Spinal cord (tissue), 10 donors: ENCODE measurements around the gene TRIL. TPM values are rescaled to one million over a fixed set of nuclear protein-coding genes. Genes with fewer than 3 reads are reported as not detected.

Source experiments
- DNase-seq, 6 donors: peaks; one replicate each; pipeline versions ENCODE4 v3.0.0 to v3.0.0-alpha.2; 2013 to 2015; ENCODE audit warnings: low spot score in 6 of 6, low read depth in 4 of 6
- H3K27ac ChIP-seq: one replicate; pipeline ENCODE4 v1.5.1; 2013; ENCODE audit warnings: low read depth, low read length, control low read depth
- H3K27me3 ChIP-seq: one replicate; pipeline ENCODE4 v1.6.1; 2013; ENCODE audit warnings: low read length; ENCODE audit not compliant: control insufficient read depth, insufficient read depth
- H3K36me3 ChIP-seq: one replicate; pipeline ENCODE4 v1.6.1; 2013; ENCODE audit warnings: low read length; ENCODE audit not compliant: control insufficient read depth, insufficient read depth
- H3K4me1 ChIP-seq: one replicate; pipeline ENCODE4 v1.6.1; 2013; ENCODE audit warnings: low read length; ENCODE audit not compliant: control insufficient read depth, insufficient read depth
- H3K4me3 ChIP-seq: one replicate; pipeline ENCODE4 v1.5.1; 2013; ENCODE audit warnings: low read depth, low read length, control low read depth
- H3K9me3 ChIP-seq: one replicate; pipeline ENCODE4 v1.6.1; 2013; ENCODE audit warnings: low read length; ENCODE audit not compliant: control insufficient read depth, insufficient read depth
- WGBS: methylation state at CpG from one replicate; pipeline ENCODE4 v1.1.5; 2013; ENCODE audit warnings: missing lambda C conversion rate; ENCODE audit not compliant: insufficient coverage; 5-methylcytosine and 5-hydroxymethylcytosine counted together
- polyA plus RNA-seq, 2 donors: library from polyadenylated mRNA; unstranded; fragments of 120-200 nt; gene quantifications; one replicate each; pipeline ENCODE4 v1.2.1, GENCODE V29; 2013; ENCODE audit not compliant: insufficient read length in 2 of 2
- total RNA-seq, 2 donors: library from RNA; depleted of rRNA in 1 of 2; stranded (reverse); fragments of 120-200 nt in 1 of 2; fragments of >200 nt in 1 of 2; gene quantifications; one replicate each; pipeline versions ENCODE4 v1.2.3 to v1.2.4, GENCODE V29; 2013 to 2014
- donor health status: healthy.

TRIL gene
- total and polyA plus RNA-seq, 4 donors = 17.4 to 66.0 (median 33.5) TPM

- peaks cover 41% of the 10 kb centered on the region for H3K4me1 ChIP-seq
- peaks cover 24% of the 10 kb centered on the region for H3K27me3 ChIP-seq
- 7% methylated on average over 20 of the region's 22 CpGs for WGBS
- peak in 2 of 6 donors; percentile 40 to 46 for DNase-seq
- peak overlapping the region; percentile 72 for H3K4me3 ChIP-seq
- H3K36me3 ChIP-seq = no peaks in the 10 kb centered on the region
- peak overlapping the region; percentile 67 for H3K27ac ChIP-seq
- H3K9me3 ChIP-seq = no peaks in the 10 kb centered on the region
Observed at GRCh38 chr7:28955356-28955717, 2.8 kb downstream of the TRIL start.

DNA sequence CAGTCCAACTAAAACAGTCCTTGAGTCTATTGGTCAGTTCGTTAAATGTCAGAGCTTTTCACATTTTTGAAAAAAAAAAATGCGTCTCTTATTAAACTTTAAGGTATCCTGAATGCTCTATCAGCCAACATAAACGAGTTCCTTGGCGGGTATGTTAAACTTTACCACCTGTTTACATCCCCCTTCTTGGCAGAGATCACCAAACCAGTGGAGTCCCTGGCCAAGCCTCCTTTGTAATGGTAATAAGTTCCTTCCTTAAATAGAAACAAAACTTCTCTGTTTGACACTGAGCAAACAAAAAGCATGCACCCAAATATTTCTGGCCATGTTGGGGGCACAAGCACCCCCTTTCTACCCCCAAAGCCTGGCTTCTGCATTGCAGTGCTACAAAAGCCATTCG is 3.2 kb downstream of the TRIL start:
- 20% methylated on average over 1 of the region's 5 CpGs for WGBS
- H3K36me3 ChIP-seq = no peaks in the 10 kb centered on the region
- peaks cover 41% of the 10 kb centered on the region for H3K4me1 ChIP-seq
- peaks cover 24% of the 10 kb centered on the region for H3K27me3 ChIP-seq
- peak in 4 of 6 donors; percentile 20 to 73 (median 43) for DNase-seq
- peak overlapping the region; percentile 25 for H3K27ac ChIP-seq
- peak overlapping the region; percentile 72 for H3K4me3 ChIP-seq
- no peaks in the 10 kb centered on the region for H3K9me3 ChIP-seq

DNA sequence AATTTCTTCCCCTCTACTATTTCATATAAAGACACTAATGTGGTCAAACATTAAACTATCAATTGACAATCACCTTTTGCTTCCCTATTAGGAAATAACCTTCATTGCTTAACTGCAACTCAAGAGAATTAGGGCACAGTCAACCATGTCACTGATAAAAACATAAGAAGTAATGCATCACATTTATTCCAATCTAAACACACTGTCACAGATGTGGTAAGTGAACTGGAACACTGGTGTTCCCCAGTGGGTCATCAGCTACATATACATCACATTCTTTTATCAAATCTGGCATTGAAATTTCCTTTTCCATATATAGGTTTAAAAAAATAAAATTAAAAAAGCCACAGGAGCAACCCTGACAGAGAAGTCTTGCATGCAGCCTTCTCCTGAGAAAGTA is 3.7 kb downstream of the TRIL start:
- Histone ChIP-seq H3K9me3 (no peaks in the 10 kb centered on the region), H3K4me1 (peaks cover 41% of the 10 kb centered on the region), H3K27me3 (peaks cover 24% of the 10 kb centered on the region), H3K4me3 (peak overlapping the region; percentile 72), H3K36me3 (no peaks in the 10 kb centered on the region), H3K27ac (no peak overlapping the region)
- DNase-seq = no peak

GRCh38 chr7:28953633-28954032 is 4.5 kb downstream of the TRIL start:
- Histone ChIP-seq H3K4me1 (peaks cover 35% of the 10 kb centered on the region), H3K27ac (peak overlapping the region; percentile 37), H3K36me3 (no peaks in the 10 kb centered on the region), H3K4me3 (no peak overlapping the region), H3K27me3 (peaks cover 24% of the 10 kb centered on the region), H3K9me3 (no peaks in the 10 kb centered on the region)
- DNase-seq = no peak
- 10% methylated on average over 1 of the region's 4 CpGs for WGBS

GRCh38 chr7:28942168-28942567 is 16.0 kb downstream of the TRIL start:
- Histone ChIP-seq H3K36me3 (no peaks in the 10 kb centered on the region), H3K4me3 (no peak overlapping the region), H3K9me3 (no peaks in the 10 kb centered on the region), H3K27me3 (no peaks in the 10 kb centered on the region), H3K4me1 (peaks cover 3% of the 10 kb centered on the region), H3K27ac (peak overlapping the region; percentile 54)
- 80% methylated on average over 1 of the region's 3 CpGs for WGBS
- DNase-seq = peak in 1 of 6 donors; percentile 45

DNA sequence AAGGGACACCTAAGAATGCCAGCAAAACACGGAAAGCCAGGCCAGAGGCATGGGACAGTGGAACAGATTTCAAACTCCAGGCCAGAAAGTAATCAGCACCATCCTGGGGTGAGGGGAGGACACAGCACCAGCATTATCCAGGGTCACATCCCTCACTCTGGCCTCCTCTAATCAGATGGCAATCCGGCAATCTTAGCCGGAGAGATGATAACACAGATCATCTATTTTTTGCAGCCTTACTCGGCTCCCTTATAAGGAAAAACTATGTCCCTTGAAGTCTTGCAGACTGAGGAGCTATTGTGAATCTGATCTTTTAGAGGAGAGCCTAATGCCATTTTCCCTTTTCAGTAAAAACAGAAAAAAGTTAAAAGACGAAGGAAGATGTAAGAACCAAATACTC is 16.5 kb downstream of the TRIL start:
- H3K9me3 ChIP-seq = no peaks in the 10 kb centered on the region
- peaks cover 3% of the 10 kb centered on the region for H3K4me1 ChIP-seq
- 66% methylated on average over 4 of the region's 5 CpGs for WGBS
- H3K4me3 ChIP-seq = no peak overlapping the region
- H3K36me3 ChIP-seq = no peaks in the 10 kb centered on the region
- H3K27me3 ChIP-seq = no peaks in the 10 kb centered on the region
- H3K27ac ChIP-seq = peak overlapping the region; percentile 54
- no peak for DNase-seq

DNA sequence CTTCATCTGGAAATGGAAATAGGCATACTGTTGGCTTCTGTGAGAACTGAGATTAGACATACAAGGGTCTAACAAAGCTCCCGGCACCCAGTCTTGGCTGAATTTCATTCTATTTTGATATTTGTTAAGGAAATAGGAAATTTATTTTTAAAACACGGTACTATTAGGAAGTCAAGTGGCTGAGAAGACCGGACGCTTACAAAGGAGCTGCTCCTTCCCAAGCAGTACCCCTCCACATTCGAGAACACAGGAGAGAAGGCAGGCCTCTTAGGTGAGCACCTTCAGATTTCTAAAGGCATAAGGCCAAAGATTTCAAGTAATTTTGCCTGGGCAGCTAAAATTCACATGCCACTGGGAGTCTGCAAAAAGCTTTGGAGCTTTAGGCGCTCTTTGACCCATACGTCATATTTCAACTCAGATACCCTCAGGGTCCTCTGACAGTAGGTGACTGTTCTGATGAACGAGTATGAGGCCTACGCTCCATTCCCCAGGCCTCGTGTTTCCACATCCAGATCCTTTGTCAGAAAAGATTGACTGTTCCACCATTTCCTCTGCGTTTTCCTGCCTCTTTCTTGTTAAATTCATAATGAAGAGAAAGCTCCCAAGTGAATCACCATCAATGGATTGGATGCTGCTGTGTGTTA is 17.3 kb downstream of the TRIL start:
- H3K36me3 ChIP-seq = no peaks in the 10 kb centered on the region
- no peak overlapping the region for H3K4me3 ChIP-seq
- 89% methylated on average over 8 of the region's 11 CpGs for WGBS

GRCh38 chr7:28939844-28940544 is 18.1 kb downstream of the TRIL start:
- no peak overlapping the region for H3K27ac ChIP-seq
- H3K4me3 ChIP-seq = no peak overlapping the region
- peak in 1 of 6 donors; percentile 60 for DNase-seq
- peaks cover 3% of the 10 kb centered on the region for H3K4me1 ChIP-seq
- WGBS = 50% methylated on average over 1 of the region's 7 CpGs
- H3K36me3 ChIP-seq = no peaks in the 10 kb centered on the region
- H3K27me3 ChIP-seq = no peaks in the 10 kb centered on the region
- no peaks in the 10 kb centered on the region for H3K9me3 ChIP-seq

More for the DNA sequence above, 17.3 kb downstream of the TRIL start:
- Histone ChIP-seq H3K27me3 (no peaks in the 10 kb centered on the region), H3K9me3 (no peaks in the 10 kb centered on the region), H3K4me1 (peaks cover 3% of the 10 kb centered on the region), H3K27ac (no peak overlapping the region)
- no peak for DNase-seq

DNA sequence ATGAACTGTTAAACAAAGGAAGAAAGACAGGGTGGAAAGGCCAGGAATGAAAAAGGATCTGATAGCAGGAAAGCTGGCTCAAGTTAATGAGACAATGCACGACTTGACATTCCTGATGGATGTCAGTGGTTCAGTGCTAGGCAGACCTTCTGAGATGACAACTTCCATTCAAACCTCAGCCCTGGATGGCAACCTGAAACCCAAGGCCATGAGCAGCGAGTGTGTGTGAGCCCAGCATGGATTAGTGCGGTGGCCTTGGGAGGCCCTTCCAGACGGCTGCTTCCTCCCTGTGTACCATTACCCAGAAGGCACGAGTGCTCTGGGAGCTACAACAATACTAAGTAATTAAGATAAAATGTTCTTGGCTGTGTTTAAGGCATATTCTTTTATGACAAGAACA is 18.8 kb downstream of the TRIL start:
- Histone ChIP-seq H3K36me3 (no peaks in the 10 kb centered on the region), H3K4me3 (no peak overlapping the region), H3K27ac (no peak overlapping the region), H3K27me3 (no peaks in the 10 kb centered on the region), H3K4me1 (peaks cover 3% of the 10 kb centered on the region), H3K9me3 (no peaks in the 10 kb centered on the region)
- no peak for DNase-seq
- 43% methylated on average over 2 of the region's 5 CpGs for WGBS

GRCh38 chr7:28937619-28938018 is 20.5 kb downstream of the TRIL start:
- no peak for DNase-seq

More at GRCh38 chr7:28937619-28938018, 20.5 kb downstream of the TRIL start:
- Histone ChIP-seq H3K27me3 (no peaks in the 10 kb centered on the region), H3K9me3 (no peaks in the 10 kb centered on the region), H3K36me3 (no peaks in the 10 kb centered on the region), H3K27ac (no peak overlapping the region), H3K4me1 (peaks cover 12% of the 10 kb centered on the region), H3K4me3 (no peak overlapping the region)
- WGBS = 53% methylated on average over 7 of the region's 7 CpGs
